GM19351 (cell line): Measurements from ENCODE around the gene NTN5.
"Not testable (repeated sequence)": the region's sequence is repeated elsewhere in the genome, so short reads cannot be mapped to it uniquely, and the experiment has no call there.

ENCODE experiments used
- ATAC-seq: cut with Tn5 transposase; IDR thresholded peaks from one replicate; pipeline ENCODE4 v1.9.1; 2021; ENCODE audit warnings: mild to moderate bottlenecking, moderate library complexity; ENCODE audit not compliant: unreplicated experiment

NTN5 gene, protein sequence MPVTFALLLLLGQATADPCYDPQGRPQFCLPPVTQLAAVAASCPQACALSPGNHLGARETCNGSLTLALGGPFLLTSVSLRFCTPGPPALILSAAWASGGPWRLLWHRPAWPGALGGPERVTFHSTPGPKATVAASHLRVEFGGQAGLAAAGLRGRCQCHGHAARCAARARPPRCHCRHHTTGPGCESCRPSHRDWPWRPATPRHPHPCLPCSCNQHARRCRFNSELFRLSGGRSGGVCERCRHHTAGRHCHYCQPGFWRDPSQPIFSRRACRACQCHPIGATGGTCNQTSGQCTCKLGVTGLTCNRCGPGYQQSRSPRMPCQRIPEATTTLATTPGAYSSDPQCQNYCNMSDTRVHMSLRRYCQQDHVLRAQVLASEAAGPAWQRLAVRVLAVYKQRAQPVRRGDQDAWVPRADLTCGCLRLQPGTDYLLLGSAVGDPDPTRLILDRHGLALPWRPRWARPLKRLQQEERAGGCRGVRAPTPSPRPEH

DNA sequence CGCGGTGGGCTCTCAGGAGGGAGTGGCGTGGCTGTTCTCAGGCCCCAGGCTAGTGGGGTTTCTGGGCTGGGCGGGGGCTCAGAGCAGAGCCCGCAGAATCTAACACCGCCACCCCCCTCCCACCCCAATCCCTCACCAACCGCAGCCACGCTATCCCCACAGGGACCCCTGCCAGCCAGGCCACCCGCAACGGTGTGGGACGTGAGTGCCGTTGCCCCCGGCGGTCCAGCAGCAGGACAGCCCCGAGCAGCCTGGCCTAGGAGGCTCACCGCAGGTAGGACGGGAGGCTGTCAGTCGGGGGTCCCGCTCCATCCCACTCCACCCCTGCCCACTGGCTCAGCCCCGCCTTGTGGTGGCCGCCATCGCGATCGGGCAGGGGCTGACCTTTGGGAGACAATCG, at the start of gene NTN5:
NTN5 (minus strand) TSS at position 24 of the 400 bp plus-strand sequence. CDS start 2,031 bp downstream, outside the sequence.
- ATAC-seq = no peak

DNA sequence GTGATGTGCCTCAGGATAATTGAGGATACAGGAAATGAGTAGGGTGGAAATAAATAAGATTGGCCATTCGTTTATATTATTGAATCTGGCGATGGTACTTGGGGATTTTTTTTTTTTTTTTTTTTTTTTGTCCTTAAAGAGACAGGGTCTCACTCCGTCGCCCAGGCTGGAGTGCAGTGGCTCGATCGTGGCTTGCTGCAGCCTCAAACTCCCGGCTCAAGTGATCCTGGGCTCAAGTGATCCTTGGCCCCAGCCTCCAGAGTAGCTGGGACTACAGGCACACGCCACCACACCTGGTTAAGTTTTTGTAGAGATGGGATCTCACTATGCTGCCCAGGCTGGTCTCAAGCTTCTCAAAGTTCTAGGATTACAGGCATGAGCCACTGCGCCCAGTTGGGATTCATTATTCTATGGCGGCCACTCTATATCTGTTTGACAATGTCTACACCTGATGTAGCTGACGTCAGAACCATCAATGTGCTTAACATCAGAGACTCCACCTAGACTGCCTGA, 49.4 kb upstream of the NTN5 start:
- ATAC-seq = no peak

DNA sequence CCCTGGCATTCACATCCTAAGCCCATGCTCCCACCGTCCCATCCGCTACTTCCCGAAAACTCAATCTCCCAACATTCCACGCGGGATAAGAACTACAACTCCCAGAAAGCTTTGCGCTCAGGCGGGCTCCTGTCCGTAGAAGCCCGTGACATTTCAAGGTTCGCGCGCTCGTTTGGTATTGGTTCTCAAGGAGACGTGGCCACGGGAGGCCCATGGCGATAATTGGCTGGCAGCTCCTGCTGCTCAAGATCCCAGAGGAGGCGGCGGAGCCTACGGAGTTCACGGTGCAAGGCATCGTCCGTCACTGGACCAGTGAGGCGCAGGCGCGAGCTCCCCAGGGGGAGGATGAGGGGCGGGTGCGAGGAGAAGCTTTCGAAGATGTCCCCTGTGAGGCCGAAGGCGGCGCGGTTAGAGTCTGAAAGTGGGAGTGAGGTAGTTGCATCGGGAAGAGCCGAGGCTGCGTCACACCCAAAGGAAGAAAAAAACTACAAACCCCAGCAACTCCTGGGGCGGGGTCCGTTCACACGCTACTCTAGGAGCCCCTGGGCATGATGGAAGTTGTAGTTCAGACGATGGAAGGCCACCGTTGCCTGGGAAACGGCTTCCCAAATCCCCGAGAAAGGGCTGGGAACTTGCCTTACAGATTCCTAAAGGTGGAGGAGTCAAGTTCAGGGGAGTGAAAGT, 47.9 kb upstream of the NTN5 start:
- peak; percentile 80 for ATAC-seq

DNA sequence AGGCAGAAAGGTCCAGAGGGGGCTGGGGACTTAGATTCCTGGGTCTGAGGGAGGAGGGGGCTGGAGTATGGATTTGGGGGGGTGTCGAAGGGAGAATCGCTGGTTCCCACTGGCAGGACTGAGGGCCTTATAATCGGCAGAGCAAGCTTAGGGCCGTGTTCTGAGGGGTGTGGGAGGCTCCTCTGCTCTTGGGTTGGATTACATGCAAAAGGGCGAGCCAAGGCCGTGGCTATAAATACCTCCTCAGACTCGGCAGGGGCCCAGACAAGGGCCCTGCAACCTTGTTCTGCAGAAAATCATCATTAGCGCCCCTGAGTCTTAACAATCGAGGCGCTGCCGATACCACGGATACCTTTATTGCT, 47.4 kb upstream of the NTN5 start:
- ATAC-seq = peak; percentile 23

DNA sequence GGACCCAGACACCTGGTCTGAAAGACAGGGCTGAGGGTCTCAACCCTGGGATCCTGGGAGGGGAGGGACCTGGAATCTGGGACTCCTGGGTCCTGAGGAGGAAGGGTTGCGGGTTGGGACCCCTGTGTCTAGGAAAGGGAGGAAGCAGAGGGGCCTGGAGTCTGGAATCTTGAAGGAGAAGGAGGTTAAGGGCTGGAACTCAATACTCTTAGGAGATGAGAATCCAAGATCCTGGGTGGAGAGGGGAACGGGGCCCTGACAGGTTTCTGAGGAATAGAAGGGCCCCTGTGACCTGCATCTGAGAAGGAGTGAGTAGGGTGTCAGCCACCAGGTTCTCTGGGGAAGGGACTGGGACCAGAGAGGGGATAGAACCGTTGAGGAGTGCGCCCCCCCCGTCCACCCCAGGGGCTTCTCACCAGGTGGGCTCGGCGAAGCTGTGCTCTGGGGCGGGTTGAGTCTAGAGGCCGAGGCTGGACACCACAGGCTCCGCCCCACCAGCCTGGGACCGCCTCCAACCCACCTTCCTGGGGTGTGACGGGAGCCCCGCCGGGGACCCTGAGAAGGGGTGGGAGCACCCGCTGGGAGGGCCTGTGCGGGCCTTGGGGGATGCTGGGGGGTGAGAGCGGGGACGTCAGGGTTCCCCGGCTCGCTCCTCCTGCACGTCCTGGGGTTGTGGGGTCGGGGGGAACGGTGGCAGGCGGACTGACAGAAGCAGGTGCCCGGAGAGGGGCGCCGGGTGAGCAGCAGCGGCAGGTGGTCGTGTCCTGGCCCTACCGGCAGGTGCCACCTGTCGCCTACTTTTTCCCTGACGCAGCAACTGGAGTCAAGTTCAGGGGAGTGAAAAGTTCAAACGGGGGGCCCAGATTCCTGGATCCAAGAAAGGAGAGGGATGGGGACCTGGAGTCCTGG, 46.7 kb upstream of the NTN5 start, which contains the start of gene MAMSTR:
MAMSTR (minus strand) TSS at position 463 of the 909 bp plus-strand sequence. CDS start 694 bp downstream, outside the sequence.
- no peak for ATAC-seq

DNA sequence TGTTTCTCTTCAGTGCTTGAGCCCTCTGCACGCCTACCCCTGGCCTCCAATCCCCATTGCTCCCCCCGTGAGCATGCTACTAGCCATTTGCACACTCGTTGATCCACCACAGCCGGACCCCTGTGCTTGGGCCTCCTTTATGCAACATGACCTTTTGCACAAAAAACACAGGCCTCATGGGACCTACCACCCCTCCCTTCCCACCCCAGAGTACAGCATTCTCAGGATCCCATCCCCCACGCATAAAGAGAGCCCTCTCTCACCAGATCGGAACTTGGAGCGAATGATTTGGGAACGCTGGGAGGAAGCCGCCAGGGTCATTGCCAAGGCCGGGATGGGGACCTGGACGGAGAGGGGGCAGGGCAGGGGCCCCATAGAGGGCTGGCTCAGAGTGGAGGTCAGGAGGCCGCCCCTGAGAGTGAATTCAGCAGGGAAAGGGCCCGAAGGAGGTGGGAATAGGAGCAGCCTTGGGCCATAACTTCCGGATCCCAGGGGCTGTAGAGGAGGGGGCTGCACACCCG, 46.0 kb upstream of the NTN5 start:
- no peak for ATAC-seq

DNA sequence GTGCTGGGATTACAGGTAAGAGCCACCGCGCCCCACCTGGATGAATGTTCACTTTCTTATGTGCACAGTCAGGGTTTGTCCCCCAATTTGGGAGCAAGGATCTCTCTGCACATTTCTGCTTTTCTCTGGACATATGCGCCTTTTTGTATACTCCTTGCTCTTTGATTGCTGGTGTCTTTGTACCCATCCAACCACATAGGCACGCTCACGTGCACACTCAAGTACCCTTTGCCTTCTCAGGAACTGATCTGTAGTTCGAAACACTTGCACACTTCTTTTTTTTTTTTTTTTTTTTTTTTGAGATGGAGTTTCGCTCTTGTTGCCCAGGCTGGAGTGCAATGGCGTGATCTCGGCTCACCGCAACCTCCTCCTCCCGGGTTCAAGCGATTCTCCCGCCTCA, 45.3 kb upstream of the NTN5 start:
- not testable (repeated sequence) for ATAC-seq

DNA sequence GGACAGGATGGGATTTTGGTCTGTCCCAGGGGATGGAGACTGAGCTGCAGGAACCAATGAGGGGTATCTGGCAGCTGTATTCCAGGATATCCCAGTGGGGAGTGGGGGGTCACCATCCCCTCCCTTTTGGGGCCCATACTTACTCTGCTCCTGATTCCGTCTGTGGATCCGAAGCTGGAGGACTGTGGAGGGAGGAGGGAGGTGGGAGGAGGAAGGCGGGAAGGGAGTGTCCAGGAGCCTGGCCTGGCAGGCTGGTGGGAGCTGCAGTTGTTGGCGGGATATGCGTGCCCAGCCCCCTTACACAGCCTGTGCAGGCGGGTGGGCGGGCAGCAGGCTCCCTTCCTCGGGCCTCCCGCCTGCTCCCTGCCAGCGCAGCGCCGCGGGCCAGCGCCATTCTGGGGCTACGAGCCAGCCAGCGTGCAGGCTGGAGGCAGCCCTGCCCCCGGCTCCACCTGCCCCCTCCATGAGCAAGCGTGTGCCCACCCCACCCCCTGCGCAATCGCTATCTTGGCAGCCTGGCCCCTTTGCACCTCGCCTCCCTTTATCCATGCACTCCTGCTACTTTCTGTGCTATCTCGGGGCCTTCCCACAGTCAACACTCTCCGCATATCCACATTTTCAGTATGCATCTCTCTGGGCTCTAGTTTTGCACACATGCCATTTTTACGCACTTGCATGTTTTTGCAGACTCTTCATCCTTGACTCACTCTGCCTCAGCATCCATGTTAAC, 43.9 kb upstream of the NTN5 start:
- no peak for ATAC-seq

DNA sequence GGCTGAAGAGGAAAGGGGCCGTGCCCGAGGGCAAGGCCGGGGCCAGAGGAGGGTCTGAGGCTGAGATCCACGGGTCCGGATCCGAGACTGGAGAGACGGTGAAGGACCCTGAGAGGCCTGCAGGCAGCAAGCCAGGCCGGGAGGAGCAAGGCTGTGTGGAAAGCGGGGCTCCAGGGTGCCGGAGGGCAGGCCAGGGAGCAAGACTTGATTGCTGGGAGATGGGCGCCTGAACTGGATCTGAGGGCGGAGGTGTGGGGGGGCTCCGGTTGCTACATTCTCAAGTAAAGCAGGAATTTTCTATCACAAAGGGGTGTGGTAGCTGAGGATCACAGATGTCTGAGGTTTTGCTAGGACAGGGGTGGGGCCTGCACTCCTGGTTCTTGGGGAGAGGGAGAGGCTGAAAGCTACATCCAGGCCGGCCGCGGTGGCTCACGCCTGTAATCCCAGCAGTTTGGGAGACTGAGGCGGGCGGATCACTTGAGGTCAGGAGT, 42.9 kb upstream of the NTN5 start:
- ATAC-seq = no peak

DNA sequence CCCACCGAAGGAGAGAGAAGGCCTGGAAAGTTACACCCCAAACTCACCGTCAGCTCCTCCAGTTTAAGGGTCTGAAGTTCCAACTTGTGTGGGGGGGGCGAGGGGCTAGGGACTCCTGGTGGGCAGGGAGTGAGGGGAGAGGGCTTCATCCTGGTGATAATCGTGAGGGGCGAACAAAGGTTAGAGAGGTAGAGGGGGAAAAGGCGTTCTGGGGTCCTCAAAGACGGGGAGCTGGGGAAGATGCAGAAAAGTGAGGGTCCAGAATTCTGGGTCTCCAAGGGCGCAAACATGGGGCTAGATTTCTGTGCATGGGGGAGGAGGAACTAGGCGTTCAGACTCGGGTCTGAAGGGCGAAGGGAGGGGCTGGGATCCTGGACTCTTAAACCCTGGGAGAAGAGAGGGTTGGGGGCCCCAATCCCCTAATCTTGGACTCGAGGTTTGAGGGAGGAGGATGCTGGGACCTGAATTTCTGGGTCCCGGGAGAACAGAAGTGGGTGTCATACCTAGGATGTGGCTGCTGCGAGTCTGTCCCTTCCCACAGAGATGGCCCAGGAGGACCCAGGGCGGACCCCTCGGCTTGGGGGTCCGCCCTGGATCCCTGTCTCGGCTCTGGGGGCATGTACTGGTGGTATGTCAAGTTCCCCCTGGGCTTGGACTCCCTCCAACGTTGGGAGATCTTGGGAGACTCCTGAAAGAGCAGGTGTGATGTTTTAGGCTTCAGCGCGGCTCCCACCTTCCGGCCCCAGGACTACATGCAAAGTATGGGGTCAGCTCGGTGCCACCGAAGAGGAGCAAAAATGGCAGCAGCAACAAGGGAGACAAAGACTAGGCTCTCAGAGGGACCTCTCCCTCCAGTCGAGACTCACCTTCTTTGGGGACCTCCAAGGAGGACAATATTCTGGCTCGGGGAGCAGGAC, 42.2 kb upstream of the NTN5 start:
- no peak for ATAC-seq

DNA sequence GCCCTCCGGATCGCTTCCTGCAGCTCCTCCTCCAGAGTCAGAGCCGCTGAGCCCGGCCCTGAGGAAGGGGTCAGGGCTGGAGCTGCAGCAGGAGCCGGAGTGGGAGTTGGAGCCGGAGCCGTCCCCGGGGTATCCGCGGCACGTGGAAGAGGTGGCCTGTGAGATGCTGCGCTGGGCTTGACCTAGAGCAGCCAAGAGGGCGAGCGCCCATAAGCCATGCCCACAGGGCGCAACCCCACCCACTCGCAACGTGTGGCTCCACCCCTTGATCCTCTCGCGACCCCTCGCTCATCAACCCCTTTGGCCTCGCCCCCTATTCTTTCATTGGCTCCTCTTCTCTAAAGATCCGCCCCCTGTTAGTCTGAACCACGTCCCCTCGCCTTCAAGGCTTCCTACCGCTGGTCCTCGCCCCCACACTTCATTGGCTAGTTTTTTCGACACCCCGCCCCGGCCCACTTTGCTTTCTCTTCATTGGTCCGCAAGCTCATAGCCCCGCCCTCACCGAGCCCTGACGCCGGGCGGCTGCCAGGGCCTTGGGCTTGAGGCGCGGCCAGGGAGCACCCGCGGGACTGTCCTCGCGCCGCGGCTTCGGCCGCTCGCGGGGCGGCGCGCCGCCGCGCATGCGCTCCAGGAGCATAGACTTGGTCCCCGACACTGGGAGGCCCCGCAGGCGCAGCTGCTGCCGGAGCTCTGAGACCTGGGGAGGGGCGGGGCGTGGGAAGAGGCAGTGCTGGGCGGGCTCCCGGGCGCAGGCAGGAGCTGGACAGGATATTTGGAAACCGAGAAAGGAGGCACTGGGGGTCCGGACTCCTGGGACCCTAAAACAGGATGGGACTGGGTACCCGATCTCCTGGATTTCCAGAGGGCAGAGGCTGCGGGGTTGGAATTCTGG, 41.3 kb upstream of the NTN5 start:
- ATAC-seq = peak; percentile 89

DNA sequence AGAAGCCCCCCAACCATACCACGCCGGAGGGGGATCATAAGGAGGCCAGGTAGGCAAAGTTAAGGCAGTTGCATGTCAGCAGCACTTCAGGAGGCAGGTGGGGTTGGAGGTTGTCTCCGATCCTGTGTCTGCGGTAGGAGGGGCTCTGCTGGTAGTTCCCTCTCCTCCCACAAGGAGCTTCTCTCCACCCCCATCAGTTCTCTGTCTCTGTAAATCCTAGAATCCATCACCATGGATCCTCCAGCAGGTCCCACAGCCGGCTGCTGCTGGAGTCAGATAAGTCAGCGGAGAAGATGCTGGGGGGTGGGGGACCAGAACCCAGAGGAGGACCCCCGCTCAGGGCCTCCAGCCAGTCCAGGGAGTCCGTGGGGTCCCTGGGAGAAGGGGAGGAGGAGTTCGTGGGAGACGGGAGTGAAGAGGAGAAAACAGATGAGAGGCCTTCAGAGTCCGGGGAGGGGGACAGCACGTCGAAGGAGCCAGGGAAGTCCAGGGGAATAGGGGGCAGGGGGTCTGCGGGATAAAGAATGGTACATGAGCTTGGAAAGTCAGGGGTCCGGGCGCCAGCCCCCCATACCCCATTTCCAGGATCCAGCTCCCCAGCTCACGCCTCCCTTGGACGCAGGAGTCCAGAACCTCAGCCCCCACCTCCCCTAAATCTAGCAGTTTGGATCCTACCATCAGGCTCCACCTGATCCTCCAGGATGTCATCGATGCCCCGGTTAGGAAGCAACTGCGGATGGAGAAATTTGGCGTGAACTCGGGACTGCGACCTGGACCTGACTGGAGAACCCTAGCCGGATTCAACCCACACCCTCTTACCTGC, 40.4 kb upstream of the NTN5 start:
- no peak for ATAC-seq

DNA sequence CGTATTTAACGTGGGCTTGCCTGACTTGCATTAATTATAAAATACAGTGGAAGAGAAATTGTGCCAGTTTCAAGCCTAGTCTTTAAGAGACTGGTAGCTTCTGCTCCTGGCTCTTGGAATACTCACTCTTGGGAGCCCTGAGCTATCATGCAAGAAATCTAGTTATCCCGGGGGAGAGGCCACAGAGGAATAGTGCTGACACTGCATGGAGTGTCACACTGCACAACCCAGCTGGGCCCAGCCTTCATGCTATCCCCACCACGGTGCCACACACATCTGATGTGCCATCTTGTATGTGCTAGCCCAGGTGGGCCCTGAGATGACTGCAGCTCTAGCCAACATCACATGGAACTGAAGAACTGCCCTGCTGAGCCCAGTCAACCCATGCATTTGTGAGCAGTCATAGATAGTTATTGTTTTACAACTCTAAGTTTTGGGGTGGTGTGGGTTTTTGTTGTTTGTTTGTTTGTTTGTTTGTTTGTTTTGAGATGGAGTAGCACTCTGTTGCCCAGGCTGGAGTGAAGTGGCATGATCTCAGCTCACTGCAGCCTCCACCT, 38.4 kb upstream of the NTN5 start:
- ATAC-seq = no peak

DNA sequence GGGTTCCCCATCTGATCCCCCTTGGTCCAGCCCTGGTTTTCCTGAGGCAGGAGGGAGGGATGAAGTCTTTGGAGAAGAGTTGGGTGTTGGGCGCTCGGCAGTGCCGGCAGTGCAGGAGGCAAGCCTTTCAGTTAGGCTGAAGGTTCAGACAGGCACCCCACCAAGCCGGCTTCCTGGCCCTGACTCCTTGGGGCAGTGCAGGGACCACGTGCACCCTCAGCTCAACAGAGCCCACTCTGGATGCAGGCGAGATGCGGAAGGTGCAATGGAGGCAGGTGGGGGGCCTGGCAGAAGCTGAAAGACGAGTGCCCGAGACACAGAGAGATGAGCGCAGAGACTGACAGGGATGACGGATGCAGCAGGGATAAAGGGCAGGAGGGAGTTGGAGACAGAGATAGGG, 35.7 kb upstream of the NTN5 start:
- ATAC-seq = no peak

DNA sequence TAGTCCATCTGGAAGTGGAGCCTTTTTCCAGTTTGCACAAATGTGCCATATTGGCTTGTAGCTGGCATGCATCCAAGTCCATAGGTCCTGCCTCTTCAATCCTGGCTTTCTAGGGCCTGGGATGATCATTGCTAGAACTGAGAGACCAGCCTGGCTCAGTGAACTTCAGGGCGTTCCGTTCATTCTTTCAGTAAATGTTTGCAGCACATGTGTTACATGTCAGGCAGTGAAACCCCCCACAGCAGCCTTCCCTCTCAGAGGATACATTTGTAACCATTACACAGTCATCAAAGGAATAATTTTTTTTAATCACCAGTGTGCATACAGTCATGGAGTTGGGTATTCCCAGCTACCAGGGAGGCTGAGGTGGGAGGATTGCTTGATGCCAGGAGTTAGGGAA, 32.6 kb upstream of the NTN5 start:
- no peak for ATAC-seq

DNA sequence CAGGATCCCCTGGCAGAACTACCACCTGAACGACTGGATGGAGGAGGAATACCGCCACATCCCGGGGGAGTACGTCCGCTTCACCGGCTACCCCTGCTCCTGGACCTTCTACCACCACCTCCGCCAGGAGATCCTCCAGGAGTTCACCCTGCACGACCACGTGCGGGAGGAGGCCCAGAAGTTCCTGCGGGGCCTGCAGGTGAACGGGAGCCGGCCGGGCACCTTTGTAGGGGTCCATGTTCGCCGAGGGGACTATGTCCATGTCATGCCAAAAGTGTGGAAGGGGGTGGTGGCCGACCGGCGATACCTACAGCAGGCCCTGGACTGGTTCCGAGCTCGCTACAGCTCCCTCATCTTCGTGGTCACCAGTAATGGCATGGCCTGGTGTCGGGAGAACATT, 30.5 kb upstream of the NTN5 start:
- no peak for ATAC-seq

DNA sequence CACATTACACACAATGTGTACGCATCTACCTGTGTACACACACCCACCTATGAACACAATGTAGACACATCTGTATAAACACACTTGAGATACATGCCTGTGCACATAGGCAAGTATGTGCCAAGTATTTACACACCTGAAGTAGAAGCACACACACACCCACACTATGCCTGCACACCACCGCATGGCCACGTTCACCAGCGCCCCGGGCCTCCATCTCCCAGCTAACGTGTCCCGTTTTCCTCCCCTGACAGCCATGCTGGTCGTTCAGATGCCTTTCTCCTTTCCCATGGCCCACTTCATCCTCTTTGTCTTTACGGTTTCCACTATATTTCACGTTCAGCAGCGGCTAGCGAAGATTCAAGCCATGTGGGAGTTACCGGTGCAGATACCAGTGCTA, 29.9 kb upstream of the NTN5 start:
- no peak for ATAC-seq
